Measurements from ENCODE around the gene GNGT2.

Gene GNGT2

GRCh38 chr17:49170216-49170615, 40.2 kb downstream of the GNGT2 start:
- no peak overlapping the region for H3K4me3 ChIP-seq (ENCODE audit: low read depth in 1 of 2, low read length in 2 of 2)
- H3K27ac ChIP-seq (ENCODE audit: low read length), result no peak overlapping the region
- H2AFZ ChIP-seq (ENCODE audit: low read depth, low read length), result no peak overlapping the region
- no peak overlapping the region for H3K9ac ChIP-seq (ENCODE audit: low read depth, low read length)
- no peaks in the 10 kb centered on the region for H3K79me2 ChIP-seq (ENCODE audit: insufficient read depth, low read length)
- H3K4me1 ChIP-seq (ENCODE audit: insufficient read depth, low read length), result no peaks in the 10 kb centered on the region
- DNase-seq (no peak), ATAC-seq (ENCODE audit: insufficient read depth, low read depth) (no peak)
- no peak overlapping the region for H3K4me2 ChIP-seq (ENCODE audit: insufficient read depth, low read length)
- no peaks in the 10 kb centered on the region for H3K36me3 ChIP-seq (ENCODE audit: insufficient read depth, low read length)
- H3K27me3 ChIP-seq (ENCODE audit: insufficient read depth, low read length, poor library complexity), result no peaks in the 10 kb centered on the region
- no peaks in the 10 kb centered on the region for H4K20me1 ChIP-seq (ENCODE audit: insufficient read depth, low read length)
- TF ChIP-seq, protein P1, sequence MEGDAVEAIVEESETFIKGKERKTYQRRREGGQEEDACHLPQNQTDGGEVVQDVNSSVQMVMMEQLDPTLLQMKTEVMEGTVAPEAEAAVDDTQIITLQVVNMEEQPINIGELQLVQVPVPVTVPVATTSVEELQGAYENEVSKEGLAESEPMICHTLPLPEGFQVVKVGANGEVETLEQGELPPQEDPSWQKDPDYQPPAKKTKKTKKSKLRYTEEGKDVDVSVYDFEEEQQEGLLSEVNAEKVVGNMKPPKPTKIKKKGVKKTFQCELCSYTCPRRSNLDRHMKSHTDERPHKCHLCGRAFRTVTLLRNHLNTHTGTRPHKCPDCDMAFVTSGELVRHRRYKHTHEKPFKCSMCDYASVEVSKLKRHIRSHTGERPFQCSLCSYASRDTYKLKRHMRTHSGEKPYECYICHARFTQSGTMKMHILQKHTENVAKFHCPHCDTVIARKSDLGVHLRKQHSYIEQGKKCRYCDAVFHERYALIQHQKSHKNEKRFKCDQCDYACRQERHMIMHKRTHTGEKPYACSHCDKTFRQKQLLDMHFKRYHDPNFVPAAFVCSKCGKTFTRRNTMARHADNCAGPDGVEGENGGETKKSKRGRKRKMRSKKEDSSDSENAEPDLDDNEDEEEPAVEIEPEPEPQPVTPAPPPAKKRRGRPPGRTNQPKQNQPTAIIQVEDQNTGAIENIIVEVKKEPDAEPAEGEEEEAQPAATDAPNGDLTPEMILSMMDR (IDR thresholded peaks at IDR 0.05; ENCODE audit: borderline replicate concordance, extremely low read depth, low read length, poor library complexity, severe bottlenecking), result no peak
- no peak for TF ChIP-seq EZH2 (IDR thresholded peaks at IDR 0.05; ENCODE audit: borderline replicate concordance, low read depth, low read length, severe bottlenecking)
- H3K9me3 ChIP-seq (ENCODE audit: insufficient read depth, low read length, severe bottlenecking), result no peaks in the 10 kb centered on the region

- H3K4me3 ChIP-seq (ENCODE audit: low read depth in 1 of 2, low read length in 2 of 2), result no peak overlapping the region
- H4K20me1 ChIP-seq (ENCODE audit: insufficient read depth, low read length), result no peaks in the 10 kb centered on the region
- no peak for TF ChIP-seq EZH2 (IDR thresholded peaks at IDR 0.05; ENCODE audit: borderline replicate concordance, low read depth, low read length, severe bottlenecking)
- TF ChIP-seq, protein P1 (IDR thresholded peaks at IDR 0.05; ENCODE audit: borderline replicate concordance, extremely low read depth, low read length, poor library complexity, severe bottlenecking), result no peak
- H3K4me1 ChIP-seq (ENCODE audit: insufficient read depth, low read length), result no peaks in the 10 kb centered on the region
- H3K27me3 ChIP-seq (ENCODE audit: insufficient read depth, low read length, poor library complexity), result no peaks in the 10 kb centered on the region
- H3K27ac ChIP-seq (ENCODE audit: low read length), result no peak overlapping the region
- H3K9ac ChIP-seq (ENCODE audit: low read depth, low read length), result no peak overlapping the region
- DNase-seq (no peak), ATAC-seq (ENCODE audit: insufficient read depth, low read depth) (no peak)
- no peaks in the 10 kb centered on the region for H3K79me2 ChIP-seq (ENCODE audit: insufficient read depth, low read length)
- H3K36me3 ChIP-seq (ENCODE audit: insufficient read depth, low read length), result no peaks in the 10 kb centered on the region
- no peaks in the 10 kb centered on the region for H3K9me3 ChIP-seq (ENCODE audit: insufficient read depth, low read length, severe bottlenecking)
- H2AFZ ChIP-seq (ENCODE audit: low read depth, low read length), result no peak overlapping the region
- no peak overlapping the region for H3K4me2 ChIP-seq (ENCODE audit: insufficient read depth, low read length)
These were observed 41.7 kb downstream of the GNGT2 start for GRCh38 chr17:49168706-49169105.

- TF ChIP-seq, protein P1 (IDR thresholded peaks at IDR 0.05; ENCODE audit: borderline replicate concordance, extremely low read depth, low read length, poor library complexity, severe bottlenecking), result no peak
- TF ChIP-seq EZH2 (IDR thresholded peaks at IDR 0.05; ENCODE audit: borderline replicate concordance, low read depth, low read length, severe bottlenecking), result no peak
- DNase-seq, result no peak
- Histone ChIP-seq H2AFZ (ENCODE audit: low read depth, low read length) (no peak overlapping the region), H3K4me2 (ENCODE audit: insufficient read depth, low read length) (no peak overlapping the region), H3K27ac (ENCODE audit: low read length) (no peak overlapping the region), H3K79me2 (ENCODE audit: insufficient read depth, low read length) (no peaks in the 10 kb centered on the region), H3K27me3 (ENCODE audit: insufficient read depth, low read length, poor library complexity) (peaks cover 4% of the 10 kb centered on the region), H3K4me3 (ENCODE audit: low read depth in 1 of 2, low read length in 2 of 2) (no peak overlapping the region), H3K9me3 (ENCODE audit: insufficient read depth, low read length, severe bottlenecking) (no peaks in the 10 kb centered on the region), H3K36me3 (ENCODE audit: insufficient read depth, low read length) (no peaks in the 10 kb centered on the region), H3K4me1 (ENCODE audit: insufficient read depth, low read length) (no peaks in the 10 kb centered on the region), H4K20me1 (ENCODE audit: insufficient read depth, low read length) (no peaks in the 10 kb centered on the region), H3K9ac (ENCODE audit: low read depth, low read length) (no peak overlapping the region)
- ATAC-seq (ENCODE audit: insufficient read depth, low read depth), result no peak
These were observed 45.2 kb downstream of the GNGT2 start for GRCh38 chr17:49165143-49165542.

DNA sequence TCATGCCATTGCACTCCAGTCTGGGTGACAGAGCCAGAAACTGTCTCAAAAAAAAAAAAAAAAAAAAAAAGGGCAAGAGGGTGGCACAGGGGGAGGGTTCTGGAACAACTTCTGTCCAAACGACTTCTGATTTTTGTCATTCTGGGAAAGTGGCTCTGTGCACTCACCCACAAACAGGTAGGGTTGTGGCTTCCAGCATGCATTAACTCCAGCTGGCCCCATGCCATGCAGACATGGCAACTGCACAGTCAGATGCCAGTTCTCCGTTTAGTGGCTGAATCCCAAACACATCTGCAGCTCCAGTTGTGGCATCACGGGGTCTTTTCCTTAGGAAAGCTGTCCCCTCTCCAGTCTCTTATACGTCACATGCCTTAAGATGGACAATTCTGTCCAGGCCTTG, 47.5 kb downstream of the GNGT2 start:
- Histone ChIP-seq H3K9me3 (ENCODE audit: insufficient read depth, low read length, severe bottlenecking) (no peaks in the 10 kb centered on the region), H3K4me2 (ENCODE audit: insufficient read depth, low read length) (no peak overlapping the region), H2AFZ (ENCODE audit: low read depth, low read length) (no peak overlapping the region), H3K4me3 (ENCODE audit: low read depth in 1 of 2, low read length in 2 of 2) (no peak overlapping the region), H3K27ac (ENCODE audit: low read length) (no peak overlapping the region), H3K36me3 (ENCODE audit: insufficient read depth, low read length) (no peaks in the 10 kb centered on the region), H3K27me3 (ENCODE audit: insufficient read depth, low read length, poor library complexity) (peaks cover 14% of the 10 kb centered on the region), H3K4me1 (ENCODE audit: insufficient read depth, low read length) (no peaks in the 10 kb centered on the region), H3K9ac (ENCODE audit: low read depth, low read length) (no peak overlapping the region), H4K20me1 (ENCODE audit: insufficient read depth, low read length) (no peaks in the 10 kb centered on the region), H3K79me2 (ENCODE audit: insufficient read depth, low read length) (no peaks in the 10 kb centered on the region)
- TF ChIP-seq, protein P1 (IDR thresholded peaks at IDR 0.05; ENCODE audit: borderline replicate concordance, extremely low read depth, low read length, poor library complexity, severe bottlenecking), result no peak
- TF ChIP-seq EZH2 (IDR thresholded peaks at IDR 0.05; ENCODE audit: borderline replicate concordance, low read depth, low read length, severe bottlenecking), result no peak
- DNase-seq (no peak), ATAC-seq (ENCODE audit: insufficient read depth, low read depth) (no peak)
